ENCODE measurements around the gene SCG2.

Gene SCG2

DNA sequence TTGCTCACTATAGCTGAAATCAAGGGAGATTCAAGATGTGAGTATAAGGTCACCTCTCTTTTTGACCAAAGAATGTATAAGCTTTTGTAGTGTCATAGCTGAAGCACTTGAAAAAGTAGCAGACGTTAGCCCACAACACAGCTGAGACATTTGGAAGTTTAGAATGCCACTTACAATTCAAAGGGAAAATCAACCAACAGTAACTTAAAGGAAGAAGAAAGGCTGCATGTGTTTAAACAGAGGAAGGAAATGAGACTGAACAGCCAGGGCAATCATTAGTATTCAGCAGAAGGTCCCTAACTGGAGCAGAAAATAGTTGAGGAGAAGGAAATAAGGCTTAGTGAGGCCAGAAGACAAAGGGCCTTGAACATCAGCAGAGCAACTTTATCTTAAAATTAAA, 23.5 kb upstream of the SCG2 start:
- Mint-ChIP-seq H3K27me3 (peaks cover under 1 to 9% of the 10 kb centered on the region in 2 donors), H3K9me3 (no peaks in the 10 kb centered on the region), H3K27ac (no peak overlapping the region), H3K4me1 (no peaks in the 10 kb centered on the region), H3K36me3 (no peaks in the 10 kb centered on the region), H3K4me3 (no peak overlapping the region)
- DNase-seq (no peak), ATAC-seq (replicated peaks) (no peak)

DNA sequence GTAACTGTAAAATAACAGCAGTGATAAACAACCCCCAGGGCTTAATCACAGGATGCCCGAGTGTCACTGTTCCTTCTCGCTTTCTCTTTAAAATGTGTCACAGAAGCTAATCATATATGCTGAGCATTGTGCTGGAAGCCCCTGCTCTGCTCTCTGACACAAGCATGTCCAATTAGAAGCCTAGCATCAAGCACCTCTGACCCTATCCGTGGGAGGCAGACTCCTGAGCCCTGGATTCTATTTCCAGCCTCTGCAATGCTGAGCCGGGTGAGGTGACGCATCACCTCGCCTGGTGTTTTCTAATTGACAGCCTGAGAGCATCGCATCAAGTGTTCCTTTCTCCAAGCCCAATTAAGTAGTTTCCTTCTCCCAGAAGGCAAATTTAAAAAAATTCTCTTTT, 19.7 kb upstream of the SCG2 start:
- Mint-ChIP-seq H3K36me3 (no peaks in the 10 kb centered on the region), H3K27ac (no peak overlapping the region), H3K27me3 (peaks cover 8 to 9% of the 10 kb centered on the region in 2 donors), H3K4me3 (no peak overlapping the region), H3K9me3 (no peaks in the 10 kb centered on the region), H3K4me1 (no peaks in the 10 kb centered on the region)
- no peak for DNase-seq
- no peak for ATAC-seq (replicated peaks)

DNA sequence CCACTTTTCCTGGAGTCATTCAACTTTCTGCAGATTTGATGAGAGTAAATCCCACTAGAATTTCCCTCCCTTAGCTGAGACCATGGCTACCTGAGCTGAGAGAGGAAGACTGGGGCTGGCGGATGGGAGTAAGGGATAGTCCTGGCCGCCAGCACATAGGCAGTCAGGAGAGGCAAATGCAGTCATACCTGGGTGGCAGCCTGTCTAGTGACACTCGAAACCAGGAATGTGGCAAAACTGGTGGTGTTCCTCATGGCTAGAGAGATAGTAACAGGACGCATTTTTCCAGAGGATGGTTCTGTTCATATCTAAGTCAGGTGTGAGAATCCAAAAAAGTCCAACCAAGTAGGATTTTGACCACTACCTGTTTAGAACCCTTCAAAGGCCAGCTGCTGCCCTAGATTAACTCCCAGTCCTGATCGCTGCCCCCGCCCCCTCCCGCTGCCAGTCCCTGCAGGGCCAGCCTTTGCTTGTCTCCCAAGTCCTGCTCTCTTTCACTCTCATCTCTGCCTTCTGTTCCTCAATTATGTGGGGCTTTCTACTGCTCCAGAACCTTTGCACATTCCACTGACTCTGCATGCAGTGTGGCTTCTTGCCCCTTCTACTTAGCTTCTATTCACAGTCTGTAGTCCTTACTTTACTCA, 17.4 kb upstream of the SCG2 start:
- Mint-ChIP-seq H3K27ac (no peak overlapping the region), H3K9me3 (no peaks in the 10 kb centered on the region), H3K27me3 (peaks cover 15 to 18% of the 10 kb centered on the region in 2 donors), H3K36me3 (no peaks in the 10 kb centered on the region), H3K4me1 (no peaks in the 10 kb centered on the region), H3K4me3 (no peak overlapping the region)
- DNase-seq: no peak
- ATAC-seq (replicated peaks): no peak

GRCh38 chr2:223618172-223619035, 16.2 kb upstream of the SCG2 start:
- peak in 1 of 2 donors; percentile 33 for ATAC-seq (replicated peaks)

GRCh38 chr2:223614534-223614933, 12.4 kb upstream of the SCG2 start:
- H3K27ac Mint-ChIP-seq: no peak overlapping the region
- no peaks in the 10 kb centered on the region for H3K36me3 Mint-ChIP-seq
- H3K4me3 Mint-ChIP-seq: no peak overlapping the region
- no peak for DNase-seq
- no peaks in the 10 kb centered on the region for H3K9me3 Mint-ChIP-seq
- peaks cover 28 to 40% of the 10 kb centered on the region in 2 donors for H3K27me3 Mint-ChIP-seq
- peaks cover 0 to 1% of the 10 kb centered on the region in 2 donors for H3K4me1 Mint-ChIP-seq
- no peak for ATAC-seq (replicated peaks)

More at GRCh38 chr2:223618172-223619035, 16.2 kb upstream of the SCG2 start:
- Mint-ChIP-seq H3K4me1 (peaks cover 0 to 1% of the 10 kb centered on the region in 2 donors), H3K36me3 (no peaks in the 10 kb centered on the region), H3K27me3 (peaks cover 22 to 30% of the 10 kb centered on the region in 2 donors), H3K9me3 (no peaks in the 10 kb centered on the region), H3K27ac (no peak overlapping the region), H3K4me3 (no peak overlapping the region)
- no peak for DNase-seq

- no peak overlapping the region for H3K4me3 Mint-ChIP-seq
- H3K36me3 Mint-ChIP-seq: no peaks in the 10 kb centered on the region
- ATAC-seq (replicated peaks) (no peak), DNase-seq (no peak)
- peaks cover 28 to 40% of the 10 kb centered on the region in 2 donors for H3K27me3 Mint-ChIP-seq
- no peak overlapping the region for H3K27ac Mint-ChIP-seq
- peaks cover 0 to 1% of the 10 kb centered on the region in 2 donors for H3K4me1 Mint-ChIP-seq
- no peaks in the 10 kb centered on the region for H3K9me3 Mint-ChIP-seq
These were observed 11.1 kb upstream of the SCG2 start for GRCh38 chr2:223613017-223613950.

DNA sequence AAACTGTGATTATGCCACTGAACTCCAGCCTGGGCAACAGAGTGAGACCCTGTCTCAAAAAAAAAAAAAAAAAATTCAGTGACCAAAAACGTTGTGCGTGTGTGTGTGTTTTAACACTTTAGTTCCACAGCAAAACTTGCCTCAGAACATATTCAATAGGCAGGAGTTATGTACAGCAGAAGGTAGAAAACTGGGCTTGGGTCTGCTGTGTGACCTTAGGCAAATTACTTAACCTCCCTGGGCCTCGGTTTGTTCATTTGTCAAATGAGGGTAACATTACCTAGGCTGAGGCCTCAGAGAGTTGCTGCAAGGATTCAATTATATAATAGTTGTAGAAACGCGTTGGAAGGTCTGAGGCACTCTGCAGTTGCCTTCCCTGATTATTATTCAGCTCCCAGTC, 10.3 kb upstream of the SCG2 start:
- Mint-ChIP-seq H3K27ac (no peak overlapping the region), H3K4me1 (peaks cover 0 to 1% of the 10 kb centered on the region in 2 donors), H3K27me3 (peaks cover 28 to 40% of the 10 kb centered on the region in 2 donors), H3K36me3 (no peaks in the 10 kb centered on the region), H3K4me3 (no peak overlapping the region), H3K9me3 (no peaks in the 10 kb centered on the region)
- no peak for ATAC-seq (replicated peaks)
- DNase-seq: no peak

- H3K27ac Mint-ChIP-seq: no peak overlapping the region
- no peaks in the 10 kb centered on the region for H3K9me3 Mint-ChIP-seq
- peaks cover 28 to 40% of the 10 kb centered on the region in 2 donors for H3K27me3 Mint-ChIP-seq
These were observed 8.9 kb upstream of the SCG2 start for GRCh38 chr2:223611061-223611460.

GRCh38 chr2:223607476-223607875, 5.3 kb upstream of the SCG2 start:
- Mint-ChIP-seq H3K4me3 (no peak overlapping the region), H3K27me3 (peaks cover 0 to 25% of the 10 kb centered on the region in 2 donors), H3K36me3 (no peaks in the 10 kb centered on the region), H3K9me3 (no peaks in the 10 kb centered on the region), H3K27ac (no peak overlapping the region), H3K4me1 (no peaks in the 10 kb centered on the region)
- ATAC-seq (replicated peaks) (no peak), DNase-seq (no peak)

More at GRCh38 chr2:223611061-223611460, 8.9 kb upstream of the SCG2 start:
- ATAC-seq (replicated peaks) (no peak), DNase-seq (no peak)
- Mint-ChIP-seq H3K36me3 (no peaks in the 10 kb centered on the region), H3K4me3 (no peak overlapping the region), H3K4me1 (peaks cover 0 to 1% of the 10 kb centered on the region in 2 donors)

DNA sequence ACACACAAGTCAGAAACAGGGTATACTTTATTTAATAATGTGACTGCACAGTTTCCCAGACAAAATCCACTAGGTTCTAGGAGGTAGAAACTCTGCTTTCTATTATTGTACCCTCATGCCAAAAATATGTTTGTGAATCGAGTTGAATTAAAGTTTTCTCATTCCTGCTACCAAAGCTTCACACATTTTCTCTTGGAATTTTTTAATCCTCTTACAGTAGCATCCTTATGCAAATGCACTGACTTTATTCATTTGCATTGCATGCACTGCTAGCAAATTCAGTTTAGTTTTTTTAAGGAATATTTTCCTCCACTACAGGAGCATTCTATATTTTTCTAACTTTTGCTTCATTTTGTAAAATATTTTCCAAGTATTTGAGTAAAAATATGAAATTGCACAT, 4.8 kb upstream of the SCG2 start:
- peaks cover 0 to 20% of the 10 kb centered on the region in 2 donors for H3K27me3 Mint-ChIP-seq
- H3K9me3 Mint-ChIP-seq: no peaks in the 10 kb centered on the region
- DNase-seq (no peak), ATAC-seq (replicated peaks) (no peak)
- H3K27ac Mint-ChIP-seq: no peak overlapping the region
- no peaks in the 10 kb centered on the region for H3K4me1 Mint-ChIP-seq
- no peak overlapping the region for H3K4me3 Mint-ChIP-seq
- H3K36me3 Mint-ChIP-seq: no peaks in the 10 kb centered on the region

DNA sequence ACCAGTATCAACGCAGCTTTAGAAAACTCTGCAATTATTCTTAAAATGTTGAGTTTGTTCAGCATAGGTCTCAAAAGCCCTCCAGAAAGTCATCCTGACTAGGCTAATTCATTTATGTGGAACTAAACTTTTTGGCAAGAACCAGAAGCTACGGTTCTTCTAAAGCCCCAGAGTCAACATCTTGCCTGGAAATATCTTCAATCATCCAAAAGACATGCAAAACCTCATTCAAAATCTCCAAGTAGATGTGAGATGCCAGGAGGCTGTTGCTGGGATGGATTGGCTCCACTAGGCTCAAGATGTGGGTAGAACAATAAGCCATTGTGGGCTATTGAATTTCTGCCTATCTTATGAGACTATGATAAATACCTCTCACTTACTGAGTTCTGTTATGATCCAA, 2.1 kb upstream of the SCG2 start:
- no peak for DNase-seq
- H3K27me3 Mint-ChIP-seq: peaks cover 0 to 5% of the 10 kb centered on the region in 2 donors

GRCh38 chr2:223602972-223603371, 811 bp upstream of the SCG2 start:
- Mint-ChIP-seq H3K4me1 (no peaks in the 10 kb centered on the region), H3K27ac (no peak overlapping the region), H3K36me3 (no peaks in the 10 kb centered on the region), H3K27me3 (peaks cover 0 to 8% of the 10 kb centered on the region in 2 donors), H3K9me3 (no peaks in the 10 kb centered on the region), H3K4me3 (no peak overlapping the region)
- DNase-seq: no peak
- ATAC-seq (replicated peaks): no peak

More for the DNA sequence above, 2.1 kb upstream of the SCG2 start:
- Mint-ChIP-seq H3K4me3 (no peak overlapping the region), H3K4me1 (no peaks in the 10 kb centered on the region), H3K27ac (no peak overlapping the region), H3K36me3 (no peaks in the 10 kb centered on the region), H3K9me3 (no peaks in the 10 kb centered on the region)
- ATAC-seq (replicated peaks): no peak

DNA sequence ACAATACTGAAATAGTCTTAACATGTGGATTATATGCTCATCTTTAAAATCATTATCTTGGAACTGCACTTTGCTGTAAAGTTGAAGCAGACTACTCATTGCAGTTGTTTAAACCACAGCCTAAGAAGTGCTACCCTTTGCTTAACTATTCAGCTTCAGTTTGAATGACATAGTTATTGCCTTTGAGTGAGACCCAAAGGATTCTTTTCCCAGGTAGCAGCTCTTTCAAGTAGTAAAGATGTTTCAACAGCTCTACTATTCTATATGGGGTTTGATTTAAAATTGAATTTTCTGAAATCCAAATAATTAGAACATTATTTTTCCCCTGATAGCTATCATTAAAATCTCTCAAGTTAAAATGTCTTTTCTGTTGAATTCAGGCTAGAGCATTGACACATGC, 1.1 kb downstream of the SCG2 start:
- H3K4me1 Mint-ChIP-seq: no peaks in the 10 kb centered on the region
- no peak overlapping the region for H3K4me3 Mint-ChIP-seq
- DNase-seq: no peak
- H3K36me3 Mint-ChIP-seq: no peaks in the 10 kb centered on the region
- no peak for ATAC-seq (replicated peaks)
- no peak overlapping the region for H3K27ac Mint-ChIP-seq
- peaks cover 0 to 8% of the 10 kb centered on the region in 2 donors for H3K27me3 Mint-ChIP-seq
- no peaks in the 10 kb centered on the region for H3K9me3 Mint-ChIP-seq
